ENCODE measurements around the gene PAGR1.

Gene PAGR1

GRCh38 chr16:29845656-29846055 lies 29.7 kb downstream of the PAGR1 start:
- FAIRE-seq = no peak
- no peak for DNase-seq (ENCODE audit: insufficient read length, low spot score)
- TF ChIP-seq PAX5 (IDR thresholded peaks at IDR 0.05; ENCODE audit: insufficient read depth, low read length, severe bottlenecking) (no peak), SPI1 (IDR thresholded peaks at IDR 0.05; ENCODE audit: low read depth, low read length) (no peak), POU2F2 (IDR thresholded peaks at IDR 0.05; ENCODE audit: low read depth, low read length) (no peak), TAF1 (IDR thresholded peaks at IDR 0.05; ENCODE audit: low read depth, low read length) (no peak), POLR2AphosphoS5 (IDR thresholded peaks at IDR 0.05; ENCODE audit: low read depth, low read length) (no peak)

- TF ChIP-seq SPI1 (IDR thresholded peaks at IDR 0.05; ENCODE audit: low read depth, low read length) (no peak), POU2F2 (IDR thresholded peaks at IDR 0.05; ENCODE audit: low read depth, low read length) (no peak), POLR2AphosphoS5 (IDR thresholded peaks at IDR 0.05; ENCODE audit: low read depth, low read length) (no peak), PAX5 (IDR thresholded peaks at IDR 0.05; ENCODE audit: insufficient read depth, low read length, severe bottlenecking) (no peak), TAF1 (IDR thresholded peaks at IDR 0.05; ENCODE audit: low read depth, low read length) (no peak), POLR2A (IDR thresholded peaks at IDR 0.05; ENCODE audit: low read depth, low read length) (no peak)
- peak; percentile 92 for FAIRE-seq
Observed at GRCh38 chr16:29848420-29849297, 32.7 kb downstream of the PAGR1 start.

GRCh38 chr16:29849505-29849904 lies 33.6 kb downstream of the PAGR1 start:
- FAIRE-seq = no peak
- TF ChIP-seq PAX5 (IDR thresholded peaks at IDR 0.05; ENCODE audit: insufficient read depth, low read length, severe bottlenecking) (no peak), TAF1 (IDR thresholded peaks at IDR 0.05; ENCODE audit: low read depth, low read length) (no peak), POLR2AphosphoS5 (IDR thresholded peaks at IDR 0.05; ENCODE audit: low read depth, low read length) (no peak), POLR2A (IDR thresholded peaks at IDR 0.05; ENCODE audit: low read depth, low read length) (no peak), SPI1 (IDR thresholded peaks at IDR 0.05; ENCODE audit: low read depth, low read length) (no peak), POU2F2 (IDR thresholded peaks at IDR 0.05; ENCODE audit: low read depth, low read length) (no peak)
- no peak for DNase-seq (ENCODE audit: insufficient read length, low spot score)

More at GRCh38 chr16:29848420-29849297, 32.7 kb downstream of the PAGR1 start:
- peak; percentile 77 for DNase-seq (ENCODE audit: insufficient read length, low spot score)

- no peak for TF ChIP-seq POLR2A (IDR thresholded peaks at IDR 0.05; ENCODE audit: low read depth, low read length)
- TF ChIP-seq SPI1 (IDR thresholded peaks at IDR 0.05; ENCODE audit: low read depth, low read length) = no peak
- no peak for TF ChIP-seq POU2F2 (IDR thresholded peaks at IDR 0.05; ENCODE audit: low read depth, low read length)
- TF ChIP-seq TAF1 (IDR thresholded peaks at IDR 0.05; ENCODE audit: low read depth, low read length) = no peak
- no peak for TF ChIP-seq PAX5 (IDR thresholded peaks at IDR 0.05; ENCODE audit: insufficient read depth, low read length, severe bottlenecking)
- TF ChIP-seq POLR2AphosphoS5 (IDR thresholded peaks at IDR 0.05; ENCODE audit: low read depth, low read length) = no peak
- FAIRE-seq (no peak), DNase-seq (ENCODE audit: insufficient read length, low spot score) (no peak)
Observed at GRCh38 chr16:29850998-29851397, 35.0 kb downstream of the PAGR1 start.

- DNase-seq (ENCODE audit: insufficient read length, low spot score) (no peak), FAIRE-seq (no peak)
- TF ChIP-seq POLR2A (IDR thresholded peaks at IDR 0.05; ENCODE audit: low read depth, low read length) = no peak
Observed at GRCh38 chr16:29852654-29853053, 36.7 kb downstream of the PAGR1 start.

GRCh38 chr16:29854520-29855100 lies 38.7 kb downstream of the PAGR1 start:
- DNase-seq (ENCODE audit: insufficient read length, low spot score) (no peak), FAIRE-seq (no peak)
- no peak for TF ChIP-seq POLR2A (IDR thresholded peaks at IDR 0.05; ENCODE audit: low read depth, low read length)
- TF ChIP-seq SPI1 (IDR thresholded peaks at IDR 0.05; ENCODE audit: low read depth, low read length) = no peak
- no peak for TF ChIP-seq POU2F2 (IDR thresholded peaks at IDR 0.05; ENCODE audit: low read depth, low read length)
- TF ChIP-seq PAX5 (IDR thresholded peaks at IDR 0.05; ENCODE audit: insufficient read depth, low read length, severe bottlenecking) = no peak
- no peak for TF ChIP-seq TAF1 (IDR thresholded peaks at IDR 0.05; ENCODE audit: low read depth, low read length)
- no peak for TF ChIP-seq POLR2AphosphoS5 (IDR thresholded peaks at IDR 0.05; ENCODE audit: low read depth, low read length)

- no peak for DNase-seq (ENCODE audit: insufficient read length, low spot score)
- no peak for FAIRE-seq
Observed at GRCh38 chr16:29857133-29857760, 41.3 kb downstream of the PAGR1 start.

GRCh38 chr16:29858149-29858849 lies 42.3 kb downstream of the PAGR1 start:
- TF ChIP-seq SPI1 (IDR thresholded peaks at IDR 0.05; ENCODE audit: low read depth, low read length) = no peak
- no peak for TF ChIP-seq PAX5 (IDR thresholded peaks at IDR 0.05; ENCODE audit: insufficient read depth, low read length, severe bottlenecking)
- no peak for TF ChIP-seq POLR2A (IDR thresholded peaks at IDR 0.05; ENCODE audit: low read depth, low read length)
- TF ChIP-seq POU2F2 (IDR thresholded peaks at IDR 0.05; ENCODE audit: low read depth, low read length) = no peak
- no peak for TF ChIP-seq POLR2AphosphoS5 (IDR thresholded peaks at IDR 0.05; ENCODE audit: low read depth, low read length)
- TF ChIP-seq TAF1 (IDR thresholded peaks at IDR 0.05; ENCODE audit: low read depth, low read length) = no peak
- DNase-seq (ENCODE audit: insufficient read length, low spot score) = no peak
- no peak for FAIRE-seq

More at GRCh38 chr16:29857133-29857760, 41.3 kb downstream of the PAGR1 start:
- TF ChIP-seq POLR2A (IDR thresholded peaks at IDR 0.05; ENCODE audit: low read depth, low read length) = no peak
- TF ChIP-seq SPI1 (IDR thresholded peaks at IDR 0.05; ENCODE audit: low read depth, low read length) = no peak
- TF ChIP-seq POLR2AphosphoS5 (IDR thresholded peaks at IDR 0.05; ENCODE audit: low read depth, low read length) = no peak
- TF ChIP-seq PAX5 (IDR thresholded peaks at IDR 0.05; ENCODE audit: insufficient read depth, low read length, severe bottlenecking) = no peak
- TF ChIP-seq TAF1 (IDR thresholded peaks at IDR 0.05; ENCODE audit: low read depth, low read length) = no peak
- TF ChIP-seq POU2F2 (IDR thresholded peaks at IDR 0.05; ENCODE audit: low read depth, low read length) = no peak

GRCh38 chr16:29858974-29859373 lies 43.0 kb downstream of the PAGR1 start:
- FAIRE-seq (no peak), DNase-seq (ENCODE audit: insufficient read length, low spot score) (no peak)
- TF ChIP-seq SPI1 (IDR thresholded peaks at IDR 0.05; ENCODE audit: low read depth, low read length) (no peak), POLR2A (IDR thresholded peaks at IDR 0.05; ENCODE audit: low read depth, low read length) (no peak), POU2F2 (IDR thresholded peaks at IDR 0.05; ENCODE audit: low read depth, low read length) (no peak), PAX5 (IDR thresholded peaks at IDR 0.05; ENCODE audit: insufficient read depth, low read length, severe bottlenecking) (no peak), TAF1 (IDR thresholded peaks at IDR 0.05; ENCODE audit: low read depth, low read length) (no peak), POLR2AphosphoS5 (IDR thresholded peaks at IDR 0.05; ENCODE audit: low read depth, low read length) (no peak)

All from GM12891 (cell line).